ENCODE results near the gene MAFB.

- TF ChIP-seq CTCF (IDR thresholded peaks at IDR 0.05 in 2 of 3, conservative IDR thresholded peaks at IDR 0.05 in 1 of 3; ENCODE audit: borderline replicate concordance in 1 of 3, insufficient read depth in 1 of 3, low read depth in 2 of 3, low read length in 2 of 3) (no peak), POLR2A (IDR thresholded peaks at IDR 0.05; ENCODE audit: borderline replicate concordance, extremely low read depth, insufficient read depth, insufficient read length) (no peak), POLR2AphosphoS5 (IDR thresholded peaks at IDR 0.05; ENCODE audit: low read depth, low read length) (no peak), ZNF274 (IDR thresholded peaks at IDR 0.05; ENCODE audit: low read depth, low read length) (no peak), MAX (IDR thresholded peaks at IDR 0.05) (no peak), ZBTB33 (IDR thresholded peaks at IDR 0.05; ENCODE audit: extremely low read depth, insufficient replicate concordance, low read length) (no peak), EZH2phosphoT487 (IDR thresholded peaks at IDR 0.05; ENCODE audit: borderline replicate concordance) (no peak), REST (IDR thresholded peaks at IDR 0.05; ENCODE audit: low read depth) (no peak), CEBPB (IDR thresholded peaks at IDR 0.05; ENCODE audit: low read depth) (no peak), EZH2 (IDR thresholded peaks at IDR 0.05) (no peak)
These were observed 33.6 kb downstream of the MAFB start for GRCh38 chr20:40655451-40655850.
